ENCODE data around the gene FHAD1.

Gene FHAD1

DNA sequence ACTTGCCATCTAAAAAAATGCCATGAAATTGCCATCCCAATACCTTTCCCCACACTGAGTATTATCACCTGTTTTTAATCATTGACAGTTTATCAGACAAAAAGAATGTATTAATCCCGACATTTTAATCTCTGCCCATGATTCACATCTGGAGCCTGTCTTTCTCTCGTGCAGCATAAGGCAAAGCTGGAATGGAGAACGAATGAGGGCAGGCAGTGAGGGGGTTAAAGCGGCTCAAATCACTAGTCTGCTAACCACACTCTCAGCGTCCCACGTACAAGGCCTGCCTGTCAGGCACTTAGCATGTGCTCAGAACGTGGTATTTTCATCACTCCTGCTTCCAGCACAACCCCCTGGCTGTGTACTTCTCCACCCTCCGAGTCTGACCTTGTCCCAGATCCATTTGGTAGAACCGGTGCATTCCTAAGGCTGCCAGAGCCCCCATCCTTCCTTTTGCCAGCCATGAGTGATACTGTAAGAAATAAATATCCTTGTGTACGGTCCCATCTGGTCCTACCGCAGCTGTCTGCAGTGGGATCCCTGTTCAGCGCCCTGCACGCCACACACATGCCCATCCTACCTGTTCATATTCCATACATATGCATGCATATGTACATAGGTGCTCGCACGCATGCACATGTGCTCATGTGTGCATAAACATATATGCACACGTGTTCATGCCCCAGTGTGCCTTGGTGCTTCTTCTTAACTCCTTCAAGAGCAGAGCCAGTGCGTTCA lies 34.6 kb upstream of the FHAD1 start:
- Mint-ChIP-seq H3K27me3 (peaks cover 15% of the 10 kb centered on the region), H3K36me3 (ENCODE audit: low read depth) (no peaks in the 10 kb centered on the region), H3K4me3 (no peak overlapping the region), H3K9me3 (no peaks in the 10 kb centered on the region), H3K4me1 (peaks cover under 1% of the 10 kb centered on the region), H3K27ac (no peak overlapping the region)
- DNase-seq (no peak), ATAC-seq (no peak)

DNA sequence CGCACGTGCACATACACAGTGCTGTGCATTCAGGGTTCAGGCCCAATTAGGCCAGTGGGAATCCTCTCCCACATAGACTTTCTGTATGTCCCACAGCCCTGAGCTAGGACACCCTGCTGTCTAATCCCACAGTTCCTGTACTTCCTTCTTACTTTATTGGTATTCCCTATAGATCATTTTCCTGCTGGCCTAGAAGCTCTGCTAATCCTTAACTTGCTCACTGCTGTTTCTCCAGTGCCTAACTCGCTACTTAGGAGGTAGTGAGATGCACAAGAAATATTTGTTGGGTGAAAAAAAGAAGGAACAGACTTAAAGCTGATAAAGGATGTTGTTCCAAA lies 34.1 kb upstream of the FHAD1 start:
- Mint-ChIP-seq H3K36me3 (ENCODE audit: low read depth) (no peaks in the 10 kb centered on the region), H3K27ac (no peak overlapping the region), H3K4me1 (peaks cover 5% of the 10 kb centered on the region), H3K4me3 (no peak overlapping the region), H3K9me3 (no peaks in the 10 kb centered on the region), H3K27me3 (peaks cover 20% of the 10 kb centered on the region)
- ATAC-seq = no peak
- DNase-seq = no peak

DNA sequence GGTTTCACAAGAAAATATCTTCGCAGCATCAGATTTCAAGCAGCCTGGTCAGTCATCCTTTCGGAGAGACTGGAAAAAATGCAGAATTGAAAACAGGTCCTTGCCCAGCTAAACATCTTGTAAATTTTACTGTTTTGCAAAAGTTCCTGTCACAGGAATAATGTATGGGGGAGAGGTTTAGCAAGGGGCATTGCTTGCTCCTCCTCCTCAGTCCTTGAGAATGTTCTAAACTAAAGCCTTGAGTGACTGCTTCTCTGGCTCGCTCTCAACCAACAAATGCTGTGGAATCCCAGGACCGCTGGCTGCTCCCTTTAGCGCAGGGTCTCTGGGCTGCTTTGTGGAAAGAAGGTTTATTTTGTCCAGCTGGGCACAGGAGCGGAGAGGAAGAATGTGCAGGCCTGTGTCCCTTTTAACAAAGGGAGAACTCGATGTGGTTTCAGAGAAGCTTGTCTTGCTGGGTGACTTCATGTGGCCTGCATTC lies 33.6 kb upstream of the FHAD1 start:
- Mint-ChIP-seq H3K27ac (no peak overlapping the region), H3K9me3 (no peaks in the 10 kb centered on the region), H3K4me3 (no peak overlapping the region), H3K36me3 (ENCODE audit: low read depth) (no peaks in the 10 kb centered on the region), H3K27me3 (peaks cover 21% of the 10 kb centered on the region), H3K4me1 (peaks cover 9% of the 10 kb centered on the region)
- no peak for DNase-seq
- no peak for ATAC-seq

DNA sequence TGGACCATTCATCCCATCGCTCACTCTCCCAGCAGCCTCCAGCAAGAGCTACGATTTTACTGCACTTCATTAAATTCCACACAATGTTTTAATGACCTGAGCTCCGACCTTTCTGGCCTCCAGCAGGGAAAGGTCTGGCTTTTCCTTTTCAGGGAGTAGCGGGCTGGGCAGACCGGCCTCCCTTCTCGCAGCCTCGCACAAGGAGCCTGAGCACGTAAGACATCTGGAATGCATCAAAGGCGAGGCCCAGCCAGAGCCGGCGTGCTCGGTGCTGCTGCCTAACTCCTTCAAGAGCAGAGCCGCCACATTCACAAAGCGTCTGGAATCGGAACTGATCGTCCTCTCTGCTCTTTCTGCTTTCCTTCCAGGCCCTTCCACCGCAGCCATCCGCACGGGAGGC lies 32.5 kb upstream of the FHAD1 start:
- no peak overlapping the region for H3K4me3 Mint-ChIP-seq
- ATAC-seq (no peak), DNase-seq (no peak)
- peaks cover 16% of the 10 kb centered on the region for H3K4me1 Mint-ChIP-seq
- H3K27ac Mint-ChIP-seq = no peak overlapping the region
- H3K9me3 Mint-ChIP-seq = no peaks in the 10 kb centered on the region
- peaks cover 21% of the 10 kb centered on the region for H3K27me3 Mint-ChIP-seq
- H3K36me3 Mint-ChIP-seq (ENCODE audit: low read depth) = no peaks in the 10 kb centered on the region

DNA sequence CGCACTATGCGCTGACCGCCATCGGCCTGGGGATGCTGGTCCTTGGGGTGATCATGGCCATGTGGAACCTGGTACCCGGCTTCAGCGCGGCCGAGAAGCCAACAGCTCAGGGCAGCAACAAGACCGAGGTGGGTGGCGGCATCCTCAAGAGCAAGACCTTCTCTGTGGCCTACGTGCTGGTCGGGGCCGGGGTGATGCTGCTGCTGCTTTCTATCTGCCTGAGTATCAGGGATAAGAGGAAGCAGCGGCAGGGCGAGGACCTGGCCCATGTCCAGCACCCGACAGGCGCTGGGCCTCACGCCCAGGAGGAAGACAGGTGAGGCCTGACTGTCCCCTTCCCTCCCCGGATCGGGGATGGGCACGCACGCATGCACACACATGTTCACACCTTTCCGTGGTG lies 31.9 kb upstream of the FHAD1 start:
- no peaks in the 10 kb centered on the region for H3K9me3 Mint-ChIP-seq
- H3K27ac Mint-ChIP-seq = no peak overlapping the region
- H3K4me3 Mint-ChIP-seq = no peak overlapping the region
- H3K36me3 Mint-ChIP-seq (ENCODE audit: low read depth) = no peaks in the 10 kb centered on the region
- no peak for DNase-seq
- H3K4me1 Mint-ChIP-seq = peaks cover 16% of the 10 kb centered on the region
- H3K27me3 Mint-ChIP-seq = peaks cover 19% of the 10 kb centered on the region
- no peak for ATAC-seq

DNA sequence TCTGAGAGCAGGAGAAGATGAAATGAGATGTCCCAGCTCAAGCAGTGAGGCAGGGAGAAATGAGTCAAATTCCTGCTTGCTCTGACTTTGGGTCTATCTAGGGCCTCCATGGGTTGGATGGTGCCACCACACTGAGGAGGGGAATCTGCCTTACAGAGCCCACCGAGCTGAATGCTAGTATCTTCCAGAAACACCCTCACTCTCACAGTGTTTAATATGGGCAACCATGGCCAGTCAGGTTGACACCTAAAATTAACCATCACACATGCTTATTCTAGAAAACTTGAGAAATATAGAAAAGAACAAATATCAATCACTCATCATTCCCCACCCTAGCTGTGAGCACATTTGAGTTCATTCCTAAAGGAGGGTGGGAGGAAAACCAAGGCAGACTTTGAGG lies 29.4 kb upstream of the FHAD1 start:
- H3K4me1 Mint-ChIP-seq = peaks cover 16% of the 10 kb centered on the region
- DNase-seq = no peak
- H3K4me3 Mint-ChIP-seq = no peak overlapping the region
- H3K9me3 Mint-ChIP-seq = no peaks in the 10 kb centered on the region
- no peak overlapping the region for H3K27ac Mint-ChIP-seq
- peaks cover 16% of the 10 kb centered on the region for H3K27me3 Mint-ChIP-seq
- H3K36me3 Mint-ChIP-seq (ENCODE audit: low read depth) = no peaks in the 10 kb centered on the region
- ATAC-seq = no peak

DNA sequence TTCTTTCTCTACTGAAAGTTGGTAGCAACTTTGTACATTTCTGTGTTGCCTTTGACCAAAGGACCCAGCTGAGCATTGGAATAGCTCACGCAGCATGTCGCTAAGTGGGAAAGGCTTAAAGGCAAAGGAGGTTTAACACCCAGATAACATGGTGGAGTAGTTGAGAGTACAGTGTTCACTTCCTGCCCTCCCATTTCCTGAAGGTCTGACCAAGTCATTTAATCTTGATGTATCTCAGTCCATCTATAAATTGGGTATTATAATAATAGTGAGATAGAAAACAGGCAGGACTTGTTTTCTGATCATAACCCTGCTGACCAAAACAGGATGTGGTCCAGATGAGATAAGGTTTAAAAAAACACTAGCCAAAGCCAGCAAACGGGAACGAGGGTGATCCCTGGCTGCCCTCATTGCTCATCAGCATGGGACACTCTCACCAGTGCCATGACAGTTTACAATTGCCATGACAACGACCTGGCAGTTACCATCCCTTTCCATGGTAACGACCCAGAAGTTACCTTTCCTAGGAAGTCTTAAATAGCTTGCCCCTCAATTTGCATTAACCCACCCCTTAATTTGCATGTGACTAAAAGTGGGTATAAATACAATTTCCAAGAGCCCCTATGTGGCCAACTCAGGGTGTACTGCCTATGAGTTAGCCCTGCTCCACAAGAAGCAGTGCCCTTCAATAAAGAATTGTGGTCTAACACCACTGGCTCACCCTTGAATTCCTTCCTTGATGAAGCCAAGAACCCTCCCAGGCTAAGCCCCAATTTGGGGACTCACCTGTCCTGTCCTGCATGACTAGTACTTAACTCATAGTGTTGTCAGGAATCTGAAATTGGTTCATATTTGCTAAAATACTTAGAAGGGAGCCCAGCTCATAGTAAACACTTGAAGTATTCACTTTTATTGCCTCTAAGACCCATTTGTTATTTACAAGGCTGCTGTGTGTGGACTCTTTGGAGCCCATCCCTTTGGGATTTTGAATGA lies 28.4 kb upstream of the FHAD1 start:
- H3K4me1 Mint-ChIP-seq = peaks cover 16% of the 10 kb centered on the region
- H3K9me3 Mint-ChIP-seq = no peaks in the 10 kb centered on the region
- H3K36me3 Mint-ChIP-seq (ENCODE audit: low read depth) = no peaks in the 10 kb centered on the region
- H3K4me3 Mint-ChIP-seq = no peak overlapping the region
- peak; percentile 62 for ATAC-seq
- peaks cover 16% of the 10 kb centered on the region for H3K27me3 Mint-ChIP-seq
- no peak for DNase-seq
- H3K27ac Mint-ChIP-seq = no peak overlapping the region

DNA sequence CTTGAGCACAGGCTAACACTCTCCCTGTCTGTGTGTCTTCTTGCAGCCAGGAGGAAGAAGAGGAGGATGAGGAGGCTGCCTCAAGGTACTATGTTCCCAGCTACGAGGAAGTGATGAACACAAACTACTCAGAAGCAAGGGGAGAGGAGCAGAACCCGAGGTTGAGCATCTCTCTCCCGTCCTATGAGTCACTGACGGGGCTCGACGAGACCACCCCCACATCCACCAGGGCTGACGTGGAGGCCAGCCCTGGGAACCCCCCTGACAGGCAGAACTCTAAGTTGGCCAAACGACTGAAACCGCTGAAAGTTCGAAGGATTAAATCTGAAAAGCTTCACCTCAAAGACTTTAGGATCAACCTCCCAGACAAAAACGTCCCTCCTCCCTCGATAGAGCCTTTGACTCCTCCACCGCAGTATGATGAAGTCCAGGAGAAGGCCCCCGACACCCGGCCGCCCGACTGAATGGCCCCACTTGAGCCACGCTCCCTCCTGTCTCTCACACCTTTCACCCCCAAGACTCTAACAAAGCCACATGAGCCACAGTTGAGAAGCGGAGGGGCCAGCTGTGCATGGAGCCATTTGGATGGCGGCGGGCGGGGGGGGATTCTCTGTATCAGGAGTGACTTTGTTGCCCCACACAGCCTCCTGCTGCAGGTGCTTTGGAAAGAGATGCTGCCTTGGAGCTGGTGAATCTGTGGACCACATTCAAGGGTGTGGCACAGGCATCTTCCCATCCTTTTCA lies 27.6 kb upstream of the FHAD1 start:
- H3K27ac Mint-ChIP-seq = no peak overlapping the region
- H3K36me3 Mint-ChIP-seq (ENCODE audit: low read depth) = no peaks in the 10 kb centered on the region
- DNase-seq (no peak), ATAC-seq (peak; percentile 55)
- no peaks in the 10 kb centered on the region for H3K9me3 Mint-ChIP-seq
- peaks cover 16% of the 10 kb centered on the region for H3K27me3 Mint-ChIP-seq
- no peak overlapping the region for H3K4me3 Mint-ChIP-seq
- peaks cover 16% of the 10 kb centered on the region for H3K4me1 Mint-ChIP-seq

DNA sequence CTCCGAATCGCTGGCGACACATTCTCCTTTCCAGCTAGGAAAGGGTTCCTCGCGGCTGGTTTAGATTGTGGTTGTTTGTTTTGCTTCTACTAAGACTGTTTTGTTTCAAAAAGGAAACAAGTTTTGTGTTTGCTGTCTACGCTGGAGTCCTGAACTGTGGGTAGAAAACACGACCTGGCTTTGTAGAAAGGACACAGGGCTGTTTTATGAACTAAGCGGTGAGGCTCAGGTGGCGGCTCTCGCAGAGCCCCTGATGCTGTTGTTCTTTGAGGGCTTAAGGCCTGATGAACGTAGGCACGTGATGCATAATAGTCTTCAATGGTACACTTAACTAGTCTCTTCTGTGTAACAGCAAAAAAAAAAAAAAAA lies 27.0 kb upstream of the FHAD1 start:
- ATAC-seq (no peak), DNase-seq (no peak)
- H3K36me3 Mint-ChIP-seq (ENCODE audit: low read depth) = no peaks in the 10 kb centered on the region
- no peak overlapping the region for H3K4me3 Mint-ChIP-seq
- H3K4me1 Mint-ChIP-seq = peaks cover 16% of the 10 kb centered on the region
- H3K9me3 Mint-ChIP-seq = no peaks in the 10 kb centered on the region
- H3K27me3 Mint-ChIP-seq = peaks cover 16% of the 10 kb centered on the region
- H3K27ac Mint-ChIP-seq = no peak overlapping the region

DNA sequence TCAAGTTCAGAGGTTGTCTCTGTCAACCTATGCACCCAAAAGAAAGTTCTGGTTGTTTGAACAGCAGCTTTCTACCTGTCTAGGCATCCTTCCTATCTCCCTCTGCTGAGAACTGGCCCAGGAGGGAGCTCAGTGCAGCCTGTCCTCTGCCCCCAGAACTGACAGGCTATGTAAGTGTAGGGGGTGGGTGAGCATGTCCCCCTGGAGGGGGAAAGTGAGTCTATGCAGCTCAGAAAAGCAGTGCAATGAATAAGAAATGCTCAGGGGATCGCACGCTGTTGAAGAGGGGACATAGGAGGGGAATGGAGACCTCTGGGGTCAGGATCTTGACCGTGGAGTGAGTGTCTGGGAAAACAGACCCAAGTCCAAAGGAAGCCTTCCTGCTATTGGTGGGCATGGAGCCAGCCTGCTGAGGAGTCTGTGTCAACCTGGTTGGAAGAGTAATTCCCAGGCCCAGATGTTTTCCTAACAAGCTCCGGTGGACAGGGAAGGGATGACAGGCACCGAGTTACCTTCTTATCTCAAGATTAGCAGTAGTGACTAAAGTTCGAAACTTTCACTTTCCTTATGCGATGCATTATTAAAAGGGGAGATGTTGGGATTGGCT lies 26.1 kb upstream of the FHAD1 start:
- ATAC-seq (no peak), DNase-seq (no peak)
- Mint-ChIP-seq H3K4me1 (peaks cover 16% of the 10 kb centered on the region), H3K4me3 (no peak overlapping the region), H3K36me3 (ENCODE audit: low read depth) (no peaks in the 10 kb centered on the region), H3K27me3 (peaks cover 16% of the 10 kb centered on the region), H3K9me3 (no peaks in the 10 kb centered on the region), H3K27ac (no peak overlapping the region)

DNA sequence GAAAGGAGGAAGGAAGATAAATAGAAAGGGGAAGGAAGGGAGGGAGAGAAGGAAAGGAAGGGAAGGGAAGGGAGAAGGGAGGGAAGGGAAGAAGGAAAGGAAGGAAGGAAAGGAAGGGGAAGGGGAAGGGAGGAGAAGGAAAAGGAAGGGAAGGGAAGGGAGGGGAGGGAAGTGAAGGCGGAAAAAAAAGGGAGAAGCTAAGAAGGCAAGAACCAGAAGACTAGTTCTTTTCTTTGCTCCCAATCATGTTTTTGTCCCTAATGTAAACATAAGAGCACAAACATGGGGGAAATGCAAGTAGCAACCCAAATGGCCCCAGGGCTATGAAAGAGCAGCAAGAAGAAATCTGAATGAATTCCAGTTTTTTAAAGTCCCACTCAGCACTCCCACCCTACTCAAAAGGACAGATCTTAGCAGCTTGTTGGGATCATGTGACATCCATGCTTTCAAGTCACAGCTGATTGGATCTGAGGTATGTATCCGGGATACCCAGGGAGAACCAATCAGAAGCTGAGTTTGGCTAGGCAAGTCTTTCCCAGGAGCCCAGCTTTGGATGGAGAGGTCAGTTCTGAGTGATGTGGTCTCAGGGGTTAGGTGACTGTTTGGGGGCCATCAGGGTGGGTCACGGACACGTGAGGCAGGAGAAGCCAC lies 24.2 kb upstream of the FHAD1 start:
- no peaks in the 10 kb centered on the region for H3K36me3 Mint-ChIP-seq (ENCODE audit: low read depth)
- H3K4me3 Mint-ChIP-seq = no peak overlapping the region
- peaks cover 11% of the 10 kb centered on the region for H3K4me1 Mint-ChIP-seq
- H3K27me3 Mint-ChIP-seq = peaks cover 8% of the 10 kb centered on the region
- H3K9me3 Mint-ChIP-seq = no peaks in the 10 kb centered on the region
- no peak for DNase-seq
- no peak overlapping the region for H3K27ac Mint-ChIP-seq
- ATAC-seq = no peak

DNA sequence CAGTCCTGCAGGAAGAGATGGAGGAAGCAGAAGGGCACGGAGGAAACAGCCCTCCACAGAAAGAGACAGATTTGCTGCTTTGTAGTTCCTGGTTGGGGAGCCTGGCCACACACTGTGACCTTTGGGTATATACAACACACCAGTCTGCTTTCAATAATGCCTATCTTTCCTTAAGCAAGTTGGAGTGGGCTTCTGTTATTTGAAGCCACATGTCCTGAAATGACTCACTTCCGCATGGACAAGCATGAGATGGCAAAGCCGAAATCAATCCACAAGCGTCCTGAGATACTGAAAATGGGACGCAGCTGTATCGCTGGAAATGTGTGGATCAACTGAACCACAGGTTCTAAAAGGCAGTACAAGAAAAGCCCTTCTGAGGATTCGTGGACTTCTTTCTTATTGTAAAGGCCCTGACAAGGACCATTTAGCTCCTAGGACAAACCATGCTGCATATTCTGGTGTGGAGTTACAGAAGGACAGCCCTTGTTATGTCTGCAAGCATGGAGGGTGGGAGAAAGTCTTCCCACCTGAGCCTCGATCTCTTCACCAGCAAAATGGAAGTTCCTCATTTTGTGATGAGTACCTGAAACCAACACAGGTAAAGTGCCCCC lies 22.7 kb upstream of the FHAD1 start:
- DNase-seq (no peak), ATAC-seq (no peak)
- no peaks in the 10 kb centered on the region for H3K9me3 Mint-ChIP-seq
- H3K4me1 Mint-ChIP-seq = no peaks in the 10 kb centered on the region
- H3K36me3 Mint-ChIP-seq (ENCODE audit: low read depth) = no peaks in the 10 kb centered on the region
- no peak overlapping the region for H3K27ac Mint-ChIP-seq
- H3K27me3 Mint-ChIP-seq = peaks cover 5% of the 10 kb centered on the region
- H3K4me3 Mint-ChIP-seq = no peak overlapping the region

DNA sequence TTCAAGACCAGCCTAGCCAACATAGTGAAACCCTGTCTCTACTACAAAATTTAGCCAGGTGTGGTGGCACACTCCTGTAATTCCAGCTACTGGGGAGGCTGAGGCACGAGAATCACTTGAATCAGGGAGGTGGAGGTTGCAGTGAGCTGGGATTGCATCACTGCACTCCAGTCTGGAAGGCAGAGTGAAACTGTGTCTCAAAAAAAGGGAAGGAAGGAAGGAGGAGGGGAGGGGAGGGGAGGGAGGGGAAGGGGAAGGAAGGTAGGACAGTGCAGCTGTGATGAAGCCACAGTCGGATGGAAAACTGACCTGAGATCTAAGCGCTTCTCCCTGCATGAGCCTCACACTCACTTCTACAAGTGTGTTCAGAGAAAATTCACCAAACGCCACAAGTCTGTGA lies 22.0 kb upstream of the FHAD1 start:
- DNase-seq (no peak), ATAC-seq (no peak)
- Mint-ChIP-seq H3K27ac (no peak overlapping the region), H3K9me3 (no peaks in the 10 kb centered on the region), H3K36me3 (ENCODE audit: low read depth) (no peaks in the 10 kb centered on the region), H3K4me3 (no peak overlapping the region), H3K4me1 (no peaks in the 10 kb centered on the region), H3K27me3 (peaks cover 5% of the 10 kb centered on the region)

DNA sequence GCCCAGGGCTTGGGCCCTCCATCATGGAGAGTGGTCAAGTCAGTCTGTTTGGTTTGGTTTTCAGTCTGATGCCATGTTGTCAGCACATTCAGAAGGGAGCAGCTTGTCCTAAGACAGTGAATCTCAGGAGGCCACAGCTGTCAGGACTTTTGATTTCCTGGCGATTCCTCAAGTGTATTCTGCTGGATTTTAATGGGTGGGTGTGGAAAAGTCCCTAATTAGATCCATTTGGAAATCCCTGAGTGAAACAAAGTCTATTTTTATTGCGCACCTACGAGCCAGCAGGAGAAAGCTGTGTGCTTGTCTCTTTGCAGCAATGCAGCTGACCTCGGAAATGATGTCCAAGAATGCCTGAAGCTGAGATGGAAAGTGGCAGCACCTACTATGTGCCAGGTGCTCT lies 21.6 kb upstream of the FHAD1 start:
- Mint-ChIP-seq H3K27me3 (peaks cover 5% of the 10 kb centered on the region), H3K36me3 (ENCODE audit: low read depth) (no peaks in the 10 kb centered on the region), H3K27ac (no peak overlapping the region), H3K4me3 (no peak overlapping the region), H3K4me1 (peaks cover 1% of the 10 kb centered on the region), H3K9me3 (no peaks in the 10 kb centered on the region)
- ATAC-seq (no peak), DNase-seq (no peak)
